HL-60 (cell line): Measurements from ENCODE around the gene CASP8AP2.
A peak's percentile ranks its signal among the peaks of the same experiment; 100 is the strongest.

Experiments
- CTCF ChIP-seq: IDR thresholded peaks from one replicate; pipeline ENCODE4 v1.5.1; 2011; ENCODE audit warnings: low read length, control low read depth, inconsistent platforms; ENCODE audit not compliant: insufficient read depth
- GABPA ChIP-seq: IDR thresholded peaks from 2 replicates; pipeline ENCODE4 v1.6.1; 2012; ENCODE audit warnings: low read depth
- POLR2AphosphoS5 ChIP-seq: IDR thresholded peaks from 2 replicates; pipeline ENCODE4 v1.6.1; 2012; ENCODE audit warnings: low read depth
- REST ChIP-seq: IDR thresholded peaks from 2 replicates; pipeline ENCODE4 v1.6.1; 2012; ENCODE audit warnings: low read depth; ENCODE audit not compliant: insufficient replicate concordance
- SPI1 ChIP-seq: IDR thresholded peaks from 2 replicates; pipeline ENCODE4 v1.6.1; 2012; ENCODE audit warnings: low read depth, mild to moderate bottlenecking, borderline replicate concordance

- TF ChIP-seq SPI1 (no peak), POLR2AphosphoS5 (peak; percentile 82), CTCF (no peak), GABPA (no peak; the same call in 1 of the 2 replicates), REST (no peak)
These were observed at the start of gene CASP8AP2 for GRCh38 chr6:89829472-89830169.
